HEK293 (cell line): ENCODE data around the gene TYROBP.

Experiments used
- KLF10 ChIP-seq: fragments of 450-650 bp; IDR thresholded peaks from 2 replicates; pipeline ENCODE4 v1.5.1; 2018; ENCODE audit warnings: missing biosample characterization, mild to moderate bottlenecking, missing genetic modification characterization
- KLF8 ChIP-seq: fragments of 450-650 bp; formaldehyde crosslinking; IDR thresholded peaks from 2 replicates; pipeline ENCODE4 v1.5.1; 2016; ENCODE audit warnings: missing biosample characterization, missing genetic modification characterization
- MEIS1 ChIP-seq: sonication (generic); formaldehyde crosslinking; IDR thresholded peaks from 2 replicates; pipeline ENCODE4 v1.8.1; 2022; ENCODE audit warnings: missing genetic modification reagents, mild to moderate bottlenecking, borderline replicate concordance
- SETDB1 ChIP-seq: IDR thresholded peaks from one replicate; pipeline ENCODE4 v1.6.1; 2017; ENCODE audit warnings: mild to moderate bottlenecking, low read length, moderate library complexity, mixed read lengths; ENCODE audit not compliant: insufficient read length
- SP2 ChIP-seq: fragments of 450-650 bp; formaldehyde crosslinking; IDR thresholded peaks from 2 replicates; pipeline ENCODE4 v1.5.1; 2016; ENCODE audit warnings: missing biosample characterization, missing genetic modification characterization
- ZBTB7A ChIP-seq: fragments of 450-650 bp; formaldehyde crosslinking; IDR thresholded peaks from 2 replicates; pipeline ENCODE4 v1.5.1; 2016; ENCODE audit warnings: low read depth, missing biosample characterization, missing genetic modification characterization
- ZFP69B ChIP-seq: fragments of 450-650 bp; formaldehyde crosslinking; IDR thresholded peaks from 2 replicates; pipeline ENCODE4 v1.5.1; 2016; ENCODE audit warnings: missing biosample characterization, missing genetic modification characterization
- ZNF155 ChIP-seq: fragments of 450-650 bp; formaldehyde crosslinking; IDR thresholded peaks from 2 replicates; pipeline ENCODE4 v1.5.1; 2016; ENCODE audit warnings: missing biosample characterization, missing genetic modification characterization
- ZNF157 ChIP-seq: fragments of 450-650 bp; formaldehyde crosslinking; IDR thresholded peaks from 2 replicates; pipeline ENCODE4 v1.5.1; 2016; ENCODE audit warnings: missing biosample characterization, missing genetic modification characterization
- ZNF169 ChIP-seq: fragments of 450-650 bp; formaldehyde crosslinking; IDR thresholded peaks from 2 replicates; pipeline ENCODE4 v1.5.1; 2016; ENCODE audit warnings: missing biosample characterization, missing genetic modification characterization
- ZNF19 ChIP-seq: fragments of 450-650 bp; formaldehyde crosslinking; IDR thresholded peaks from 2 replicates; pipeline ENCODE4; 2016; ENCODE audit warnings: missing biosample characterization, missing genetic modification characterization, low read depth
- ZNF2 ChIP-seq: fragments of 450-650 bp; formaldehyde crosslinking; IDR thresholded peaks from 2 replicates; pipeline ENCODE4 v1.5.1; 2016; ENCODE audit warnings: missing biosample characterization, missing genetic modification characterization
- ZNF24 ChIP-seq: fragments of 450-650 bp; formaldehyde crosslinking; IDR thresholded peaks from 2 replicates; pipeline ENCODE4 v1.5.1; 2016; ENCODE audit warnings: missing biosample characterization, missing genetic modification characterization
- ZNF274 ChIP-seq, 2 experiments: fragments of 200-500 bp in 1 of 2; fragments of 450-650 bp in 1 of 2; sonication (Bioruptor generic) in 1 of 2; formaldehyde crosslinking in 1 of 2; IDR thresholded peaks; 2 replicates each; pipeline versions ENCODE4 v1.5.1 to v1.6.1; 2014 to 2016; ENCODE audit warnings: borderline replicate concordance in 1 of 2, inconsistent platforms in 1 of 2, low read length in 1 of 2, missing biosample characterization in 1 of 2, missing genetic modification characterization in 1 of 2
- ZNF292 ChIP-seq: fragments of 450-650 bp; formaldehyde crosslinking; IDR thresholded peaks from 2 replicates; pipeline ENCODE4 v1.5.1; 2016; ENCODE audit warnings: low read depth, missing biosample characterization, missing genetic modification characterization, borderline replicate concordance
- ZNF585B ChIP-seq: fragments of 450-650 bp; formaldehyde crosslinking; IDR thresholded peaks from 2 replicates; pipeline ENCODE4 v1.5.1; 2016; ENCODE audit warnings: missing biosample characterization, missing genetic modification characterization
- ZNF624 ChIP-seq: fragments of 450-650 bp; formaldehyde crosslinking; IDR thresholded peaks from 2 replicates; pipeline ENCODE4 v1.5.1; 2017; ENCODE audit warnings: missing biosample characterization, missing genetic modification characterization
- ZNF658 ChIP-seq: fragments of 450-650 bp; formaldehyde crosslinking; IDR thresholded peaks from 2 replicates; pipeline ENCODE4; 2016; ENCODE audit warnings: missing biosample characterization, missing genetic modification characterization
- ZNF792 ChIP-seq: fragments of 450-650 bp; formaldehyde crosslinking; IDR thresholded peaks from 2 replicates; pipeline ENCODE4 v1.5.1; 2016; ENCODE audit warnings: missing biosample characterization, missing genetic modification characterization
- ZNF837 ChIP-seq: fragments of 450-650 bp; formaldehyde crosslinking; IDR thresholded peaks from 2 replicates; pipeline ENCODE4 v1.5.1; 2016; ENCODE audit warnings: missing biosample characterization, missing genetic modification characterization
- ZSCAN23 ChIP-seq: fragments of 450-650 bp; formaldehyde crosslinking; IDR thresholded peaks from 2 replicates; pipeline ENCODE4 v1.5.1; 2016; ENCODE audit warnings: missing biosample characterization, missing genetic modification characterization
- TF ChIP-seq, protein P1 (sequence below): fragments of 450-650 bp; formaldehyde crosslinking; IDR thresholded peaks from 2 replicates; pipeline ENCODE4 v1.5.1; 2016; ENCODE audit warnings: missing biosample characterization, missing genetic modification characterization, borderline replicate concordance
- TF ChIP-seq, protein P2 (sequence below): fragments of 450-650 bp; formaldehyde crosslinking; IDR thresholded peaks from 2 replicates; pipeline ENCODE4 v1.5.1; 2016; ENCODE audit warnings: missing biosample characterization, missing genetic modification characterization
- TF ChIP-seq, protein P3 (sequence below): fragments of 450-650 bp; formaldehyde crosslinking; IDR thresholded peaks from 2 replicates; pipeline ENCODE4 v1.5.1; 2016; ENCODE audit warnings: missing biosample characterization, missing genetic modification characterization
- TF ChIP-seq, protein P4 (sequence below): fragments of 450-650 bp; formaldehyde crosslinking; IDR thresholded peaks from 2 replicates; pipeline ENCODE4 v1.5.1; 2016; ENCODE audit warnings: missing biosample characterization, missing genetic modification characterization
- TF ChIP-seq, protein P5 (sequence below): fragments of 450-650 bp; formaldehyde crosslinking; IDR thresholded peaks from 2 replicates; pipeline ENCODE4 v1.5.1; 2016; ENCODE audit warnings: missing biosample characterization, missing genetic modification characterization
- TF ChIP-seq, protein P6 (sequence below): fragments of 450-650 bp; formaldehyde crosslinking; IDR thresholded peaks from 2 replicates; pipeline ENCODE4 v1.5.1; 2017; ENCODE audit warnings: missing biosample characterization, mild to moderate bottlenecking, missing genetic modification characterization, moderate library complexity

Gene TYROBP

DNA sequence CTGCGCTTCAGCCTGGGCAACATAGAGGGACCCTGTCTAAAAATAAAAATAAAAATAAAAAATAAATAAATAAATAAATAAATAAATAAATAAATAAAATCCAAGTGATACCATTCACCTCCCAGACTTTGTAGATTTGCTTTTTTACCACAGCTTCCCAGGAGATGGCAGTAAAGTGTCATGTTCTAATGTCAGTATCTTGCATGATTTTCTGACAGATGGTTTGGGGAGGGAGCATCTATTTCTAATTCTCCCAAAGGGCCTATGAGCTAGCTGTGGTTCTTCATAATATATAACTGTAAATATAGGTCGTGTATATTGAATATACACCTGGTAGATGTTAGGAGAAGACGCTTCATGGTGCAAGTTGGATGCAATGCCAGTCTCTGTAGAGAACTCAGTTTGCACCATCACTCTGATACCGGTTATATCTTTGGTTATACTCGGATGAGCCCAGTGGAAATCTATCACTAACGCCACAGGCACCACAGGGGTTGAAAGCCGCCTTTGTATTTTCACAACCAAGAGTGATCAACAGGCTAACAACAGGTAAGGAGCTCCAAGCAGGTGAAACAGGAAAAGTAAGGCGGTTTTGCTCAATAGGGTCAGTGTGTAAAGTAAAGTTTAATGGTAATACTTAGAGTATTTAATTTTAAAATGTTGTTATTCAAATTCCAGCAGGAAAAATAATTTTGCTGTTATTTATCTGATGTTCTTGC, 25.8 kb downstream of the TYROBP start (continued):
- TF ChIP-seq ZNF155 (tag by site-specific recombination) (peak; percentile 93), MEIS1 (CRISPR knock-in tag) (no peak), ZNF169 (tag by site-specific recombination) (no peak), ZFP69B (tag by site-specific recombination) (no peak), ZNF19 (tag by site-specific recombination) (peak; percentile 99), ZNF274 (IDR thresholded peaks at IDR 0.05; ENCODE audit: low read length) (no peak), ZNF274 (tag by site-specific recombination; IDR thresholded peaks at IDR 0.05; ENCODE audit: borderline replicate concordance) (no peak; the same call in 1 of the 2 replicates), ZNF2 (tag by site-specific recombination) (no peak), ZNF658 (tag by site-specific recombination) (no peak), ZNF585B (no peak), ZBTB7A (tag by site-specific recombination) (peak; percentile 63; the same call in 1 of the 2 replicates), ZNF792 (tag by site-specific recombination) (no peak), ZNF157 (tag by site-specific recombination) (peak; percentile 52; the same call in 1 of the 2 replicates), KLF10 (tag by site-specific recombination) (no peak; the same call in 1 of the 2 replicates), ZNF837 (tag by site-specific recombination) (no peak), SETDB1 (no peak), ZNF624 (no peak), KLF8 (peak; percentile 71), SP2 (no peak), ZNF24 (tag by site-specific recombination) (peak; percentile 97), ZNF292 (tag by site-specific recombination) (peak; percentile 99), ZSCAN23 (peak; percentile 92)
- TF ChIP-seq, protein P1, sequence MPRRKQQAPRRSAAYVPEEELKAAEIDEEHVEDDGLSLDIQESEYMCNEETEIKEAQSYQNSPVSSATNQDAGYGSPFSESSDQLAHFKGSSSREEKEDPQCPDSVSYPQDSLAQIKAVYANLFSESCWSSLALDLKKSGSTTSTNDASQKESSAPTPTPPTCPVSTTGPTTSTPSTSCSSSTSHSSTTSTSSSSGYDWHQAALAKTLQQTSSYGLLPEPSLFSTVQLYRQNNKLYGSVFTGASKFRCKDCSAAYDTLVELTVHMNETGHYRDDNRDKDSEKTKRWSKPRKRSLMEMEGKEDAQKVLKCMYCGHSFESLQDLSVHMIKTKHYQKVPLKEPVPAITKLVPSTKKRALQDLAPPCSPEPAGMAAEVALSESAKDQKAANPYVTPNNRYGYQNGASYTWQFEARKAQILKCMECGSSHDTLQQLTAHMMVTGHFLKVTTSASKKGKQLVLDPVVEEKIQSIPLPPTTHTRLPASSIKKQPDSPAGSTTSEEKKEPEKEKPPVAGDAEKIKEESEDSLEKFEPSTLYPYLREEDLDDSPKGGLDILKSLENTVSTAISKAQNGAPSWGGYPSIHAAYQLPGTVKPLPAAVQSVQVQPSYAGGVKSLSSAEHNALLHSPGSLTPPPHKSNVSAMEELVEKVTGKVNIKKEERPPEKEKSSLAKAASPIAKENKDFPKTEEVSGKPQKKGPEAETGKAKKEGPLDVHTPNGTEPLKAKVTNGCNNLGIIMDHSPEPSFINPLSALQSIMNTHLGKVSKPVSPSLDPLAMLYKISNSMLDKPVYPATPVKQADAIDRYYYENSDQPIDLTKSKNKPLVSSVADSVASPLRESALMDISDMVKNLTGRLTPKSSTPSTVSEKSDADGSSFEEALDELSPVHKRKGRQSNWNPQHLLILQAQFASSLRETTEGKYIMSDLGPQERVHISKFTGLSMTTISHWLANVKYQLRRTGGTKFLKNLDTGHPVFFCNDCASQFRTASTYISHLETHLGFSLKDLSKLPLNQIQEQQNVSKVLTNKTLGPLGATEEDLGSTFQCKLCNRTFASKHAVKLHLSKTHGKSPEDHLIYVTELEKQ (tag by site-specific recombination) = peak; percentile 86; the same call in 1 of the 2 replicates
- TF ChIP-seq, protein P2, sequence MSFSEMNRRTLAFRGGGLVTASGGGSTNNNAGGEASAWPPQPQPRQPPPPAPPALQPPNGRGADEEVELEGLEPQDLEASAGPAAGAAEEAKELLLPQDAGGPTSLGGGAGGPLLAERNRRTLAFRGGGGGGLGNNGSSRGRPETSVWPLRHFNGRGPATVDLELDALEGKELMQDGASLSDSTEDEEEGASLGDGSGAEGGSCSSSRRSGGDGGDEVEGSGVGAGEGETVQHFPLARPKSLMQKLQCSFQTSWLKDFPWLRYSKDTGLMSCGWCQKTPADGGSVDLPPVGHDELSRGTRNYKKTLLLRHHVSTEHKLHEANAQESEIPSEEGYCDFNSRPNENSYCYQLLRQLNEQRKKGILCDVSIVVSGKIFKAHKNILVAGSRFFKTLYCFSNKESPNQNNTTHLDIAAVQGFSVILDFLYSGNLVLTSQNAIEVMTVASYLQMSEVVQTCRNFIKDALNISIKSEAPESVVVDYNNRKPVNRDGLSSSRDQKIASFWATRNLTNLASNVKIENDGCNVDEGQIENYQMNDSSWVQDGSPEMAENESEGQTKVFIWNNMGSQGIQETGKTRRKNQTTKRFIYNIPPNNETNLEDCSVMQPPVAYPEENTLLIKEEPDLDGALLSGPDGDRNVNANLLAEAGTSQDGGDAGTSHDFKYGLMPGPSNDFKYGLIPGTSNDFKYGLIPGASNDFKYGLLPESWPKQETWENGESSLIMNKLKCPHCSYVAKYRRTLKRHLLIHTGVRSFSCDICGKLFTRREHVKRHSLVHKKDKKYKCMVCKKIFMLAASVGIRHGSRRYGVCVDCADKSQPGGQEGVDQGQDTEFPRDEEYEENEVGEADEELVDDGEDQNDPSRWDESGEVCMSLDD (tag by site-specific recombination) = no peak
- TF ChIP-seq, protein P3, sequence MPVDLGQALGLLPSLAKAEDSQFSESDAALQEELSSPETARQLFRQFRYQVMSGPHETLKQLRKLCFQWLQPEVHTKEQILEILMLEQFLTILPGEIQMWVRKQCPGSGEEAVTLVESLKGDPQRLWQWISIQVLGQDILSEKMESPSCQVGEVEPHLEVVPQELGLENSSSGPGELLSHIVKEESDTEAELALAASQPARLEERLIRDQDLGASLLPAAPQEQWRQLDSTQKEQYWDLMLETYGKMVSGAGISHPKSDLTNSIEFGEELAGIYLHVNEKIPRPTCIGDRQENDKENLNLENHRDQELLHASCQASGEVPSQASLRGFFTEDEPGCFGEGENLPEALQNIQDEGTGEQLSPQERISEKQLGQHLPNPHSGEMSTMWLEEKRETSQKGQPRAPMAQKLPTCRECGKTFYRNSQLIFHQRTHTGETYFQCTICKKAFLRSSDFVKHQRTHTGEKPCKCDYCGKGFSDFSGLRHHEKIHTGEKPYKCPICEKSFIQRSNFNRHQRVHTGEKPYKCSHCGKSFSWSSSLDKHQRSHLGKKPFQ (tag by site-specific recombination) = peak; percentile 81
- TF ChIP-seq, protein P4, sequence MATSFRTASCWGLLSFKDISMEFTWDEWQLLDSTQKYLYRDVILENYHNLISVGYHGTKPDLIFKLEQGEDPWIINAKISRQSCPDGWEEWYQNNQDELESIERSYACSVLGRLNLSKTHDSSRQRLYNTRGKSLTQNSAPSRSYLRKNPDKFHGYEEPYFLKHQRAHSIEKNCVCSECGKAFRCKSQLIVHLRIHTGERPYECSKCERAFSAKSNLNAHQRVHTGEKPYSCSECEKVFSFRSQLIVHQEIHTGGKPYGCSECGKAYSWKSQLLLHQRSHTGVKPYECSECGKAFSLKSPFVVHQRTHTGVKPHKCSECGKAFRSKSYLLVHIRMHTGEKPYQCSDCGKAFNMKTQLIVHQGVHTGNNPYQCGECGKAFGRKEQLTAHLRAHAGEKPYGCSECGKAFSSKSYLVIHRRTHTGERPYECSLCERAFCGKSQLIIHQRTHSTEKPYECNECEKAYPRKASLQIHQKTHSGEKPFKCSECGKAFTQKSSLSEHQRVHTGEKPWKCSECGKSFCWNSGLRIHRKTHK (tag by site-specific recombination) = no peak; the same call in 1 of the 2 replicates
- TF ChIP-seq, protein P5, sequence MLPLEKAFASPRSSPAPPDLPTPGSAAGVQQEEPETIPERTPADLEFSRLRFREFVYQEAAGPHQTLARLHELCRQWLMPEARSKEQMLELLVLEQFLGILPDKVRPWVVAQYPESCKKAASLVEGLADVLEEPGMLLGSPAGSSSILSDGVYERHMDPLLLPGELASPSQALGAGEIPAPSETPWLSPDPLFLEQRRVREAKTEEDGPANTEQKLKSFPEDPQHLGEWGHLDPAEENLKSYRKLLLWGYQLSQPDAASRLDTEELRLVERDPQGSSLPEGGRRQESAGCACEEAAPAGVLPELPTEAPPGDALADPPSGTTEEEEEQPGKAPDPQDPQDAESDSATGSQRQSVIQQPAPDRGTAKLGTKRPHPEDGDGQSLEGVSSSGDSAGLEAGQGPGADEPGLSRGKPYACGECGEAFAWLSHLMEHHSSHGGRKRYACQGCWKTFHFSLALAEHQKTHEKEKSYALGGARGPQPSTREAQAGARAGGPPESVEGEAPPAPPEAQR (tag by site-specific recombination) = no peak
- TF ChIP-seq, protein P6, sequence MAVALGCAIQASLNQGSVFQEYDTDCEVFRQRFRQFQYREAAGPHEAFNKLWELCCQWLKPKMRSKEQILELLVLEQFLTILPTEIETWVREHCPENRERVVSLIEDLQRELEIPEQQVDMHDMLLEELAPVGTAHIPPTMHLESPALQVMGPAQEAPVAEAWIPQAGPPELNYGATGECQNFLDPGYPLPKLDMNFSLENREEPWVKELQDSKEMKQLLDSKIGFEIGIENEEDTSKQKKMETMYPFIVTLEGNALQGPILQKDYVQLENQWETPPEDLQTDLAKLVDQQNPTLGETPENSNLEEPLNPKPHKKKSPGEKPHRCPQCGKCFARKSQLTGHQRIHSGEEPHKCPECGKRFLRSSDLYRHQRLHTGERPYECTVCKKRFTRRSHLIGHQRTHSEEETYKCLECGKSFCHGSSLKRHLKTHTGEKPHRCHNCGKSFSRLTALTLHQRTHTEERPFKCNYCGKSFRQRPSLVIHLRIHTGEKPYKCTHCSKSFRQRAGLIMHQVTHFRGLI = peak; percentile 33; the same call in 1 of the 2 replicates
